Fibroblast of the aortic adventitia (primary cell): ENCODE results near the gene PTPN22. TPM values are rescaled to one million over a fixed set of nuclear protein-coding genes. Genes with fewer than 3 reads are reported as not detected.

Experiments
- DNase-seq: peaks from one replicate; pipeline ENCODE4 v3.0.0-alpha.2; 2010; ENCODE audit warnings: low read depth
- H3K4me3 ChIP-seq: 2 replicates; pipeline ENCODE4 v1.5.1; 2011; ENCODE audit warnings: low read depth, mild to moderate bottlenecking, control low read depth, low read length, moderate library complexity
- CTCF ChIP-seq: IDR thresholded peaks from 2 replicates; pipeline ENCODE4 v1.5.1; 2011; ENCODE audit warnings: mild to moderate bottlenecking, low read length, control low read depth, inconsistent platforms; ENCODE audit not compliant: insufficient read depth
- total RNA-seq: library from RNA; depleted of rRNA; stranded (reverse); fragments of >200 nt; gene quantifications from 2 replicates; pipeline ENCODE4 v1.2.3, GENCODE V29; 2012; ENCODE audit warnings: low replicate concordance

Gene PTPN22
- total RNA-seq, 1 donor = 0.99 TPM

GRCh38 chr1:113850127-113850796 is 21.2 kb downstream of the PTPN22 start:
- TF ChIP-seq CTCF = no peak
- DNase-seq = no peak
- H3K4me3 ChIP-seq = no peak overlapping the region

- no peak overlapping the region for H3K4me3 ChIP-seq
- no peak for TF ChIP-seq CTCF
Measured at GRCh38 chr1:113849072-113849471, 22.4 kb downstream of the PTPN22 start.

GRCh38 chr1:113846391-113847035 is 25.0 kb downstream of the PTPN22 start:
- TF ChIP-seq CTCF = no peak
- no peak for DNase-seq
- H3K4me3 ChIP-seq = no peak overlapping the region

More at GRCh38 chr1:113849072-113849471, 22.4 kb downstream of the PTPN22 start:
- DNase-seq = peak; percentile 19

- DNase-seq = no peak
- no peak overlapping the region for H3K4me3 ChIP-seq
- no peak for TF ChIP-seq CTCF
Measured at GRCh38 chr1:113836534-113836933, 35.0 kb downstream of the PTPN22 start.

- H3K4me3 ChIP-seq = no peak overlapping the region
- TF ChIP-seq CTCF = peak; percentile 45
- DNase-seq = peak; percentile 81
Measured at GRCh38 chr1:113835686-113836290, 35.7 kb downstream of the PTPN22 start.

- DNase-seq = no peak
- no peak overlapping the region for H3K4me3 ChIP-seq
- no peak for TF ChIP-seq CTCF
Measured at GRCh38 chr1:113834716-113835115, 36.8 kb downstream of the PTPN22 start.
